Panc1 (cell line): ENCODE measurements around the gene SPATA3. TPM values are rescaled to one million over a fixed set of nuclear protein-coding genes. Genes with fewer than 3 reads are reported as not detected.
"Not testable (repeated sequence)": the region's sequence is repeated elsewhere in the genome, so short reads cannot be mapped to it uniquely, and the experiment has no call there.

Experiments
- ATAC-seq: fragments of 200-7000 bp; cut with Tn5 transposase; 2 replicates; pipeline ENCODE4 v1.9.1; 2020; ENCODE audit warnings: mild to moderate bottlenecking, moderate library complexity
- BruUV-seq: library from RNA; stranded (reverse); fragments of 400-500 nt; replicated peaks from 2 replicates; lab custom pipeline; 2021; lab: Mats Ljungman, UMichigan
- CTCF ChIA-PET: fragments of 300-600 bp; sonication (Branson Sonifier 250); formaldehyde crosslinking; loops from one replicate; lab custom pipeline; 2022; ENCODE audit warnings: antibody characterized with exemption; lab: Charles Lee
- POLR2A ChIA-PET: fragments of 300-600 bp; sonication (Branson Sonifier 250); formaldehyde crosslinking; loops from one replicate; lab custom pipeline; 2022; ENCODE audit warnings: antibody characterized with exemption; lab: Charles Lee
- DNase-seq: peaks from one replicate; pipeline ENCODE4 v3.0.0-alpha.2; 2010; ENCODE audit warnings: low read depth, low spot score
- H3K27ac ChIP-seq: 2 replicates; pipeline ENCODE4 v1.5.1; 2011; ENCODE audit warnings: mild to moderate bottlenecking, low read length, inconsistent platforms
- H3K27me3 ChIP-seq: fragments of 200-500 bp; sonication (Bioruptor generic); 2 replicates; pipeline ENCODE4 v1.6.0; 2014; ENCODE audit warnings: low read length, inconsistent platforms; ENCODE audit not compliant: control insufficient read depth, insufficient read depth
- H3K36me3 ChIP-seq: fragments of 200-500 bp; sonication (Bioruptor generic); 2 replicates; pipeline ENCODE4 v1.5.1; 2014; ENCODE audit warnings: inconsistent platforms, mild to moderate bottlenecking, low read length, moderate library complexity; ENCODE audit not compliant: control insufficient read depth, insufficient read depth
- H3K4me1 ChIP-seq: 2 replicates; pipeline ENCODE4 v1.5.1; 2011; ENCODE audit warnings: inconsistent platforms, mild to moderate bottlenecking, low read length, moderate library complexity; ENCODE audit not compliant: control insufficient read depth, insufficient read depth
- H3K4me3 ChIP-seq, 2 experiments: 2 replicates each; pipeline ENCODE4 v1.5.1; 2011 to 2012; ENCODE audit warnings: low read depth in 2 of 2, low read length in 2 of 2, mild to moderate bottlenecking in 2 of 2, inconsistent platforms in 1 of 2, moderate library complexity in 1 of 2
- H3K9me3 ChIP-seq: fragments of 200-500 bp; sonication (Bioruptor generic); 2 replicates; pipeline ENCODE4 v1.5.1; 2014; ENCODE audit warnings: low read depth, mild to moderate bottlenecking, inconsistent platforms, low read length, moderate library complexity; ENCODE audit not compliant: control insufficient read depth, insufficient read depth
- CTCF ChIP-seq: fragments of 450-650 bp; IDR thresholded peaks from 2 replicates; pipeline ENCODE4 v1.5.1; 2017; ENCODE audit warnings: mild to moderate bottlenecking
- POLR2AphosphoS5 ChIP-seq: IDR thresholded peaks from 2 replicates; pipeline ENCODE4 v1.6.1; 2012; ENCODE audit warnings: mild to moderate bottlenecking, low read depth, low read length, moderate library complexity
- SIN3A ChIP-seq: IDR thresholded peaks from 2 replicates; pipeline ENCODE4 v1.6.1; 2012; ENCODE audit warnings: low read depth, mild to moderate bottlenecking, low read length, moderate library complexity, borderline replicate concordance; ENCODE audit not compliant: insufficient read depth
- TCF7L2 ChIP-seq: IDR thresholded peaks from 2 replicates; pipeline ENCODE4 v1.6.1; 2011; ENCODE audit warnings: mild to moderate bottlenecking, low read depth, low read length, inconsistent platforms
- in situ Hi-C: cut with HindIII; loops from 2 replicates; pipeline ENCODE4 v1.10.0; 2016; ENCODE audit warnings: low sequenced_read_pairs, low pct_unique_long_range_greater_than_20kb
- intact Hi-C: fragments of 100-400 bp; cut with micrococcal nuclease; formaldehyde crosslinking; loops from one replicate; pipeline ENCODE4 v1.10.0; 2022; ENCODE audit not compliant: unreplicated experiment
- total RNA-seq: library from RNA; stranded (reverse); gene quantifications from one replicate; pipeline ENCODE4 v1.2.1, GENCODE V29; 2021; ENCODE audit not compliant: unreplicated experiment
- TF ChIP-seq, protein P1 (sequence below), 2 experiments: IDR thresholded peaks; 2 replicates each; pipeline ENCODE4 v1.6.1; 2011 to 2012; ENCODE audit warnings: low read depth in 2 of 2, control low read depth in 1 of 2, low read length in 1 of 2, mild to moderate bottlenecking in 1 of 2, moderate library complexity in 1 of 2; ENCODE audit not compliant: insufficient read depth in 1 of 2

SPATA3 gene
- total RNA-seq, 1 experiment from 2014 or later, result not detected

GRCh38 chr2:231003186-231003585 is 7.3 kb downstream of the SPATA3 start:
- CTCF ChIA-PET, result no interaction called here
- no TSS peak for BruUV-seq
- intact Hi-C loops, result no loop called here

DNA sequence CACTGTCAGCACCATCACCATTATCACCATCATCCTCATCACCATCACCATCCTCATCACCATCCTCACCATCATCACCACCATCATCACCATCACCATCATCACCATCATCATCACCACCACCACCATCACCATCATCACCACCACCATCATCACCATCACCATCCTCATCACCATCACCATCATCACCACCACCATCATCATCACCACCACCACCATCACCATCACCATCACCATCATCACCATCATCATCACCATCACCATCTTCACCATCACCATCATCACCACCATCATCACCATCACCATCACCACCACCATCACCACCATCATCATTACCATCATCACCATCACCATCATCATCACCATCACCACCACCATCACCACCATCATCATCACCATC is 9.0 kb downstream of the SPATA3 start:
- BruUV-seq, H3K27ac ChIP-seq, DNase-seq, CTCF ChIA-PET, H3K4me3 ChIP-seq, H3K27me3 ChIP-seq, H3K36me3 ChIP-seq, H3K9me3 ChIP-seq, ATAC-seq, H3K4me1 ChIP-seq, intact Hi-C loops, in situ Hi-C loops: not testable (repeated sequence)
- POLR2A ChIA-PET, result interaction anchor here (0.6 kb wide), 1 partner anchor 223 kb away, joined by 3 read pairs; no protein-coding TSS in a partner anchor

More at GRCh38 chr2:231003186-231003585, 7.3 kb downstream of the SPATA3 start:
- no peak for ATAC-seq
- Histone ChIP-seq H3K27me3 (peaks cover 9% of the 10 kb centered on the region), H3K36me3 (no peaks in the 10 kb centered on the region), H3K9me3 (no peaks in the 10 kb centered on the region), H3K4me1 (no peaks in the 10 kb centered on the region), H3K27ac (no peak overlapping the region), H3K4me3 (no peak overlapping the region)
- TF ChIP-seq TCF7L2 (no peak), SIN3A (no peak)
- TF ChIP-seq, protein P1, sequence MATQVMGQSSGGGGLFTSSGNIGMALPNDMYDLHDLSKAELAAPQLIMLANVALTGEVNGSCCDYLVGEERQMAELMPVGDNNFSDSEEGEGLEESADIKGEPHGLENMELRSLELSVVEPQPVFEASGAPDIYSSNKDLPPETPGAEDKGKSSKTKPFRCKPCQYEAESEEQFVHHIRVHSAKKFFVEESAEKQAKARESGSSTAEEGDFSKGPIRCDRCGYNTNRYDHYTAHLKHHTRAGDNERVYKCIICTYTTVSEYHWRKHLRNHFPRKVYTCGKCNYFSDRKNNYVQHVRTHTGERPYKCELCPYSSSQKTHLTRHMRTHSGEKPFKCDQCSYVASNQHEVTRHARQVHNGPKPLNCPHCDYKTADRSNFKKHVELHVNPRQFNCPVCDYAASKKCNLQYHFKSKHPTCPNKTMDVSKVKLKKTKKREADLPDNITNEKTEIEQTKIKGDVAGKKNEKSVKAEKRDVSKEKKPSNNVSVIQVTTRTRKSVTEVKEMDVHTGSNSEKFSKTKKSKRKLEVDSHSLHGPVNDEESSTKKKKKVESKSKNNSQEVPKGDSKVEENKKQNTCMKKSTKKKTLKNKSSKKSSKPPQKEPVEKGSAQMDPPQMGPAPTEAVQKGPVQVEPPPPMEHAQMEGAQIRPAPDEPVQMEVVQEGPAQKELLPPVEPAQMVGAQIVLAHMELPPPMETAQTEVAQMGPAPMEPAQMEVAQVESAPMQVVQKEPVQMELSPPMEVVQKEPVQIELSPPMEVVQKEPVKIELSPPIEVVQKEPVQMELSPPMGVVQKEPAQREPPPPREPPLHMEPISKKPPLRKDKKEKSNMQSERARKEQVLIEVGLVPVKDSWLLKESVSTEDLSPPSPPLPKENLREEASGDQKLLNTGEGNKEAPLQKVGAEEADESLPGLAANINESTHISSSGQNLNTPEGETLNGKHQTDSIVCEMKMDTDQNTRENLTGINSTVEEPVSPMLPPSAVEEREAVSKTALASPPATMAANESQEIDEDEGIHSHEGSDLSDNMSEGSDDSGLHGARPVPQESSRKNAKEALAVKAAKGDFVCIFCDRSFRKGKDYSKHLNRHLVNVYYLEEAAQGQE (IDR thresholded peaks at IDR 0.05; ENCODE audit: insufficient read depth in 1 of 2, low read depth in 2 of 2, low read length in 1 of 2), result no peak
- no peak for DNase-seq
- POLR2A ChIA-PET, result no interaction called here
- in situ Hi-C loops, result no loop called here

DNA sequence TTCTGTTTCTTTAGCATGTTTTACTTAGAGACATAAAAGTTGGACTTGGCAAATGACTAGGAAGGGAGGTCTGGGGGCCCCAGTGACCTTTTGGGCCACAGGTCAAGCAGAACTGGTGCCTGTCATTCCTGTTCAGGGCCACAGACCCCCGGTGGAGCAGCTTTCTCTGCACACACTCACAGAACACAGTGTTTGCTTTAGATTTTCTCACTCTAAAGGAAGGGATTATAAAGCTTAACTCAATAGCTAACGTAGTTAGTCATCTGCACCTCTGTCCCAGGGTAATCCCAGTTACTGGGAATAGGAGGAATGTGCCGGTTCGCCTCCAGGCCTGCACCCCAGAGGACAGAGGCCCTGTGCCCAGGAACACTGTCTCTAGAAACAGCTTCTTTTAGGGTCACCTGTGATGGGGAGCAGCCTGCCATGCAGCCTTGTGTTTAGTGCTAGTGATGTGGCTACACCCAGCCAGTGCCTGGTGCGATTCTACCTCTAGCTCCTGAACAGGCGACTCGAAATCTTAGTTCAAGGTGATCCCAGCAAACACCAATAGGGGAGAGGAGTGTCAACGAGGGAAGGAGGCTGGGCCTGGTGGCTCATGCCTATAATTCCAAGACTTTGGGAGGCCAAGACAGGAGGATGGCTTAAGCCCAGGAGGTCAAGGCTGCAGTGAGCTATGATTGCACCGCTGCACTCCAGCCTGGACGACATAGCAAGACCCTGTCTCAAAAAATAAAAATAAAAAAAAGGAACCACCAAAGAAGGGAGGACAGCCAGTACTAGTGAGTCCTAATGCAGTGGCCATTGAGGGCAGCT is 11.6 kb downstream of the SPATA3 start:
- TF ChIP-seq SIN3A (no peak), CTCF (no peak), TCF7L2 (no peak), POLR2AphosphoS5 (no peak)
- TF ChIP-seq, protein P1 (IDR thresholded peaks at IDR 0.05; ENCODE audit: insufficient read depth in 1 of 2, low read depth in 2 of 2, low read length in 1 of 2), result no peak
- no peaks in the 10 kb centered on the region for H3K36me3 ChIP-seq
- no peaks in the 10 kb centered on the region for H3K4me1 ChIP-seq
- intact Hi-C loops, result no loop called here
- H3K27me3 ChIP-seq, result 0 out of 2 replicates have a peak, but pooled peaks cover 2% of the 10 kb centered on the region
- in situ Hi-C loops, result no loop called here
- H3K9me3 ChIP-seq, result no peaks in the 10 kb centered on the region
- no peak overlapping the region for H3K4me3 ChIP-seq
- ChIA-PET POLR2A (interaction anchor here (0.6 kb wide), 1 partner anchor 9 kb away, joined by 3 read pairs; no protein-coding TSS in a partner anchor), CTCF (interaction anchor here (0.7 kb wide), 1 partner anchor 975 kb away, joined by 3 read pairs; no protein-coding TSS in a partner anchor)
- DNase-seq, result no peak
- ATAC-seq, result no peak
- no TSS peak for BruUV-seq
- H3K27ac ChIP-seq, result no peak overlapping the region
